Calu3 (cell line): ENCODE results near the gene MYADML2. TPM values are rescaled to one million over a fixed set of nuclear protein-coding genes. Genes with fewer than 3 reads are reported as not detected.
A peak's percentile ranks its signal among the peaks of the same experiment; 100 is the strongest.

Experiments
- BruUV-seq: library from RNA; stranded (reverse); fragments of 400-500 nt; replicated peaks from 2 replicates; lab custom pipeline; 2021; lab: Mats Ljungman, UMichigan
- CTCF ChIA-PET: fragments of 300-600 bp; sonication (Branson Sonifier 250); formaldehyde crosslinking; loops from one replicate; lab custom pipeline; 2022; ENCODE audit warnings: antibody characterized with exemption; lab: Charles Lee
- DNase-seq: peaks from one replicate; pipeline ENCODE4 v3.0.0; 2022
- H3K27ac Mint-ChIP-seq: one replicate; pipeline ENCODE4 v1.8.0; 2022; ENCODE audit warnings: mixed read lengths; ENCODE audit not compliant: unreplicated experiment
- H3K27me3 Mint-ChIP-seq: one replicate; pipeline ENCODE4 v1.8.0; 2022; ENCODE audit warnings: mixed read lengths; ENCODE audit not compliant: unreplicated experiment
- H3K36me3 Mint-ChIP-seq: one replicate; pipeline ENCODE4 v1.8.0; 2022; ENCODE audit warnings: mild to moderate bottlenecking, moderate library complexity, mixed read lengths; ENCODE audit not compliant: insufficient read depth, unreplicated experiment
- H3K4me1 Mint-ChIP-seq: one replicate; pipeline ENCODE4 v1.8.0; 2022; ENCODE audit warnings: mild to moderate bottlenecking, low read depth, mixed read lengths; ENCODE audit not compliant: unreplicated experiment
- H3K4me3 Mint-ChIP-seq: one replicate; pipeline ENCODE4 v1.8.0; 2022; ENCODE audit warnings: mild to moderate bottlenecking, low read depth, moderate library complexity, mixed read lengths; ENCODE audit not compliant: unreplicated experiment
- H3K9me3 Mint-ChIP-seq: one replicate; pipeline ENCODE4 v1.8.0; 2022; ENCODE audit warnings: low read depth, mixed read lengths; ENCODE audit not compliant: unreplicated experiment
- CTCF ChIP-seq: fragments of 200-600 bp; IDR thresholded peaks from one replicate; pipeline ENCODE4 v1.8.0; 2022; ENCODE audit warnings: antibody characterized with exemption; ENCODE audit not compliant: unreplicated experiment
- intact Hi-C: fragments of 100-400 bp; cut with micrococcal nuclease; formaldehyde crosslinking; loops from one replicate; pipeline ENCODE4 v1.10.0; 2022; ENCODE audit not compliant: unreplicated experiment
- total RNA-seq: library from RNA; stranded (reverse); gene quantifications from 2 replicates; pipeline ENCODE4 v1.2.3, GENCODE V29; 2022

Gene MYADML2
- total RNA-seq, 1 experiment from 2014 or later, result not detected

GRCh38 chr17:81994593-81995462, 47.8 kb upstream of the MYADML2 start:
- peaks cover 17% of the 10 kb centered on the region for H3K36me3 Mint-ChIP-seq
- H3K27ac Mint-ChIP-seq, result no peak overlapping the region
- no peak for TF ChIP-seq CTCF
- H3K4me3 Mint-ChIP-seq, result no peak overlapping the region
- BruUV-seq, result no TSS peak
- DNase-seq, result no peak
- CTCF ChIA-PET, result interaction anchor here (1.1 kb wide), 1 partner anchor 9 kb away, joined by 3 read pairs; no protein-coding TSS in a partner anchor
- intact Hi-C loops, result no loop called here
- no peaks in the 10 kb centered on the region for H3K9me3 Mint-ChIP-seq
- peaks cover 15% of the 10 kb centered on the region for H3K4me1 Mint-ChIP-seq
- no peaks in the 10 kb centered on the region for H3K27me3 Mint-ChIP-seq

GRCh38 chr17:81993729-81994592, 46.9 kb upstream of the MYADML2 start:
- Mint-ChIP-seq H3K4me1 (peaks cover 15% of the 10 kb centered on the region), H3K36me3 (peaks cover 15% of the 10 kb centered on the region), H3K27me3 (no peaks in the 10 kb centered on the region), H3K27ac (no peak overlapping the region), H3K4me3 (no peak overlapping the region), H3K9me3 (no peaks in the 10 kb centered on the region)
- CTCF ChIA-PET, result no interaction called here
- BruUV-seq, result no TSS peak
- no peak for DNase-seq
- intact Hi-C loops, result no loop called here
- TF ChIP-seq CTCF, result no peak

- CTCF ChIA-PET, result interaction anchor here (0.5 to 1.3 kb wide), 2 partner anchors 27 to 33 kb away, joined by 4 to 5 read pairs; no protein-coding TSS in a partner anchor
- no peak for DNase-seq
- TF ChIP-seq CTCF, result no peak
- intact Hi-C loops, result no loop called here
- Mint-ChIP-seq H3K27me3 (no peaks in the 10 kb centered on the region), H3K4me1 (peaks cover 15% of the 10 kb centered on the region), H3K4me3 (peak overlapping the region; percentile 30), H3K27ac (no peak overlapping the region), H3K36me3 (peaks cover 20% of the 10 kb centered on the region), H3K9me3 (no peaks in the 10 kb centered on the region)
- BruUV-seq, result no TSS peak
These were observed 45.5 kb upstream of the MYADML2 start for GRCh38 chr17:81992306-81993102.
